ENCODE measurements around the gene PIGU.

GRCh38 chr20:34622821-34623451 lies 54.0 kb downstream of the PIGU start:
- TF ChIP-seq CTCF (IDR thresholded peaks at IDR 0.05) = no peak
- TF ChIP-seq EZH2 (IDR thresholded peaks at IDR 0.05; ENCODE audit: borderline replicate concordance, insufficient read depth, low read depth, low read length, poor library complexity, severe bottlenecking) = no peak
